Stimulated activated CD8-positive, alpha-beta memory T cell treated with anti-CD3 and anti-CD28 coated beads, Interleukin-2, amount 100 ng/mL, for 48 hours (primary cell): Measurements from ENCODE around the gene NEGR1.

Experiments
- DNase-seq, 2 donors: peaks; one replicate each; pipeline ENCODE4 v3.0.0-alpha.2; 2020; ENCODE audit warnings: low read depth in 2 of 2

Gene NEGR1

GRCh38 chr1:71634159-71634558 is 648.2 kb downstream of the NEGR1 start:
- no peak for DNase-seq

- DNase-seq: no peak
Measured at GRCh38 chr1:71630073-71630472, 652.3 kb downstream of the NEGR1 start.

GRCh38 chr1:71625004-71625403 is 657.3 kb downstream of the NEGR1 start:
- no peak for DNase-seq

GRCh38 chr1:71623888-71624287 is 658.5 kb downstream of the NEGR1 start:
- DNase-seq: no peak

- DNase-seq: no peak
Measured at GRCh38 chr1:71621785-71622184, 660.6 kb downstream of the NEGR1 start.

DNA sequence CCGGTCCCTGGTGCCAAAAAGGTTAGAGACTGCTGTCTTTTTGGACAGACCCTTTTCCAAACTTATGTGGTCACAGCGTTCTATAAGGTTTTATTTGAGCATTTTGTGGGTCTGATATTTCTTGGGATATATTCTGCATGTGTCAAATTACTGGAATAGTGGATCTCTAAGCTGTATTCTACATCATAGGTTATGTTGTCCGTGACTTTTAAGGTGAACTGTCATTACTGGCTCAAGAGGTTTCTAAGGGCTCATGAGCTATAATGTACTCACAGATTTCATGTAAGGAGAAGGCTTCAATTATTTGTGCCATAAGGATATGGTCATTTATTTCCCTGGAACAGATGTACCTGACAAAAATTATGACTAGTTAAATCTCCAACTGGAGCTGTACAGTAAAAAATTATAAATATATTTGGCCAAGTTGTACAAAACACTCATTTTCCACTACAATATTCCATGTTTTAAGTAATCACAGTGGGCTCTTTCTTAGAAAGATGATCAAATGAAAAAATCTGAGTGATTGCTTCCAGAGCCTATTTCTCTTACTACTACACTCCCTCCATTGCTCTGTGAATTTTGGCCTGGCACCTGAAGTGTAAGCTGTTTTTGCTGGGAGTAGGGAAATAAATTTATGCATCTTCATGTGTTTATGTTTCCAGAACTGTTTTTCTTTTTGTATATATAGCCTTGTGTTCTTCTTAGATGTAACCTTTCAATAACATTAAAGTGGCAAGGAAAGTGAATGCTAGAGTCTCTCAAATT is 663.4 kb downstream of the NEGR1 start:
- DNase-seq: no peak

DNA sequence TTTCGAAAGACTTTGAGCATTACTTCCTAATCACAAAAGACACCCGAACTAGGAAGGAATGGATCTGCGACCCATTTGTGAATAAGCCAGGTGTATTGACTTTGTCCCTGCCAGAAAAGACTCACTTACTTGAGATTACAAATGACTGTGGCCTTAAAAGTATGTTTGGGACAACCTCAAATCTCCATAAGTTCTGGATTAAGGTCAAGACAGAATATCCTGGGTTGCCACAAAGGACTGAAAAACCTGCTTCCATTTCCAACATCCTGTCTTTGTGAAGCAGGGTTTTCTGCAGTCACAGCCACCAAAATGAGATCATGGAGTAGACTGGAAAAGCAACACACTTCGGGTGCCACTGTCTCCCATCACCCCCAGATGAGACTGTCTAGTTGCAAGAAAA is 664.1 kb downstream of the NEGR1 start:
- DNase-seq: no peak

DNA sequence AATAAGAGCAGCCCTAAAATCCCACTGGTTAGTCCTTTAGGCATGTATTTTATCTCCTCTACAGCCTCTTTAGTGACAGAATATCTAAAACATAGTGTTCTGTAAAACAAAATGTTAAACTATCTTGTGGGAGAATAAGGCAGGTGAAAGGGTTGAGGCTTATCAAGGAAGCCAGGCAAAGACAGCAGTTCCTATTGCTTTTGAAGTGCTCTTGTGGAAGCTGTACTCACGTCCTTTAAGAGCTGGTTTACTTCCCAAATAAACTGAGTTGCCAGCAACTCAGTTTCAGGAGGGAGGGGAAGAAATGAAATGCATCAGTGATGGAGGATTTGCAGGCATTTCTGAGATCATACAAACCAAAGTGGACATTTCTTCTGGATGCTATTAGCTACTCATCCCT is 671.9 kb downstream of the NEGR1 start:
- DNase-seq: no peak

DNA sequence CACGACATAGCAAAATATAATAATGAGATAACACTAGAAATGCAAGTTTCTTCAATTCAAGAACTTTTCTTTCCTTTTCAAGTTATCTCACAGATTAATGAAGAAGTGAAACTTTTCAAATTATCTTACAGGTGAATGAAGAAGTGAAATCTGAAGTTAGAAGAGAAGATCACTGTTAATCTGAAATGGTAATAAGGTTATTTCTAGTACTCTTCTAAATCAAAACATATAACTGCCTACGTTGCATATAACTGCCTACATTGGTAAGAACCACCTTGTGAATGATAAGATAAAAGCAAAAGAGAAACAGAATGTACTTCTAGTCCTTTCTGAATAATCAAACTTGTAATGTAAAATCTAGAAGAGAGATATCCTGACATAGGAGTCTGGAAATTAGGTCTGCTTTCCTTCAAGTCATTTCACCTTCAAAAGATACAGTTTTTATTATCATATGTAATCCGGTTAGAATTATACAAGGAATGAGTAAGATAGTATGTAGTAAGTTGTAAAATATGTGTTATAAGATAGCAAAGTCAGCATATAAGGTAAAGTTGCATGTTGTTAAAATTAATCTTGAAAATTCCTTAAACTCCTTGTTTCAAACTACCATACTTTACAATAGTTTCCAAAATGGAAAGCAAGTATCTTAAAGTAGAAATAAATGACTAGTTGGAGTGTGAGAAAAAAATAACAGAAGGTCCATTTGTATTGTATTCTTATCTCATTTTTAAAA is 679.1 kb downstream of the NEGR1 start:
- no peak for DNase-seq

GRCh38 chr1:71600023-71600422 is 682.3 kb downstream of the NEGR1 start:
- DNase-seq: no peak

GRCh38 chr1:71599306-71599705 is 683.0 kb downstream of the NEGR1 start:
- DNase-seq: no peak

DNA sequence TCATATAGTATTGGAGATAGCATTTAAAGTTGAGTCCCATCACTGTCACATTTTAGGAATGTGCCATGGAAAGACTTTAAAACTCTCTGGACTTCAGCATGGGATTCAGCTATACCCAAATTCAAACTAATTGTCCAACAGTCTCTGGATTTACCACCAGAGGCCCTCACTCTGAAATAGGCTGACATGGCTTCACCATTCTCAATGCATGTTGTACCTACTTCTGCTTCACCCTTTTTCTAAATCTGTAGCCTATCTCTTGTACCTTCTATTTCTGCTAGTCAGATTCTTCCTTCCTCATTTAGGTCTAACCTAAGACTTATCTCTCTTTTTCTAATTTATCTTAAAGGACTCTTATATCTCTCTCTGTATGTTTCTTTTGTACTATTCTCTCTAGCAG is 688.8 kb downstream of the NEGR1 start:
- no peak for DNase-seq

GRCh38 chr1:71592646-71593274 is 689.6 kb downstream of the NEGR1 start:
- DNase-seq: no peak

GRCh38 chr1:71589005-71589404 is 693.3 kb downstream of the NEGR1 start:
- no peak for DNase-seq

DNA sequence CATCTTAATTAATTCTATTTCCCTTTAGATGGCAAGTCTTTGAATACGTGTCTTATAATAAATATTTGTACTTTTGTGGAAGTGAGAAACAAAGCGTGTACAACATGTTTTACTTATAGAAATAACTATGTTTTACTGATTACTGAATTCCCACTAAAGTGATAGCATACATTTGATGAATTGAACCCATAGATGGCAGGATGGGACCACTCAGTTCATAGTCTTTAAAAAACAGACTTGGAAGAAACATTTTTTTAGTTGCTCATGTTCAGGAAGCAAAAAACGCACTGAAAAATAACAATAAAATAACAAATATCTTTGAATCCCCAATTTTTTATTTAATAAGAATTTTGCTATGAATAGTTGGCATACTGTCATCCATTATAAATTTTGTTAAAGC is 694.4 kb downstream of the NEGR1 start:
- no peak for DNase-seq

GRCh38 chr1:71586030-71586429 is 696.3 kb downstream of the NEGR1 start:
- DNase-seq: no peak

GRCh38 chr1:71583756-71584155 is 698.6 kb downstream of the NEGR1 start:
- no peak for DNase-seq

- DNase-seq: no peak
Measured at GRCh38 chr1:71582673-71583072, 699.7 kb downstream of the NEGR1 start.

DNA sequence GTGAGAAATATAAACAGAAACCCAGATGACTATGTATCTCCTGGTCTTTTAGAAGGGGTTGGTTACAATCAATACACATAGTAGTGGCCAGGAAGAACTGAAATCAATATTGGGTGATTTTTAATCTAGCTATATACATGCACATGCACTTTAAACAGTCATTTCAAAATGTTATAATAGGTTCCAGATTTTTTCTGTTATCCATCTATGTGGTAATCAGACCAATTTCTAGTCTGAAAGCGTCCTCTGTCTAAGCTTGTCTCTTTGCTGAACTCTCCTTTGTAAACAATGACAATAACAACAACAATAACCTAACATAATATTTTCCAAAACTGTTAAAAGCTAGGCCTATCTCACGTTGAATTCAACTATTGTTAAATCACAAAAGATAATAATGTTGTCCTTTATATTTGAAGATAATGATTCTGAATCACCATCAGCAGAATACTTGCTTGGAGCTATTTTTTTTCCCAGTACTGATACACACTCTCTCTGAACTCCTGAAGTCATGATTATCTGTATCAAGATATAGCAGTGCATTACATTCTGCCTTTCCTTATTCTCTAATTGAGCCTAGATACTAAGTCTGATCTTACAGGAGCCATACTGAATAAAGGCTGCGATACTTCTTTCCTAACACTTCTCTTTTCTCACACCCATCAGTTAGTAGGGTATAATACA is 704.7 kb downstream of the NEGR1 start:
- DNase-seq: no peak

DNA sequence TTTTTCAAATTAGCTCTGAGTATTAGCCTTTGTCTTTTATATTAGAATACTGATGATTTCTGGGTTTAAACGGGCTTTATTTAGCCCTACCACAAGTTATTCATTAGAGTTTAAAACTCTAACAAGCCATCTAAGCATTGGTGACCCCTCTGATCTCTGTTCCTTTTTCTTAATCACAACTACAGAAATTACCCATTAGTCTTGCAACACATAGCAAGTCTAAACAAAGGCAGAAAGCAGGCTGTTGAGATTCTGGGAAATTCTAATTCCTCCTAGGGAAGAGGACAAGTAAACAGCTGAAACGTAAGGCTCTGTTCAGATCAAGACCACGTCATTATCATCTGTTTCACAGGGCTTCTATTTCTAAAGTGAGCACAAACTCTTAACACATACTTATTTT is 710.3 kb downstream of the NEGR1 start:
- DNase-seq: no peak

DNA sequence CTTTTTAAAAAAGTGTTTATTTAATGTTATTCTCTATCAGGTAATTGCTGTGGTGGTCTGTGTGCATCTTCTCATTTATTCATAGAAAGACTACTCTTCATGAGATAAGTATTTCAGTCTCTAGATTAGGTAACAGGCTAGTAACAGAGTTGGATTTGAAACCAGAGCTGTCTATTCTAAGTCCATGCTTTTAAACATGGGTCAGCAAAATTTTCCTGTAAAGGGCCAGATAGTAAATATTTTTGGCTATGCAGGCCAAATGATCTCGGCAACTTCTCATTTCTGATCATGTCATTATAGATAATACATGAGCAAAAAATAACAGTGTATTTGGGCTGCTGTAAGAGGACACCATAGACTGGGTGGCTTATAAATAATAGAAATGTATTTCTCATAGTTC is 715.9 kb downstream of the NEGR1 start:
- DNase-seq: no peak

DNA sequence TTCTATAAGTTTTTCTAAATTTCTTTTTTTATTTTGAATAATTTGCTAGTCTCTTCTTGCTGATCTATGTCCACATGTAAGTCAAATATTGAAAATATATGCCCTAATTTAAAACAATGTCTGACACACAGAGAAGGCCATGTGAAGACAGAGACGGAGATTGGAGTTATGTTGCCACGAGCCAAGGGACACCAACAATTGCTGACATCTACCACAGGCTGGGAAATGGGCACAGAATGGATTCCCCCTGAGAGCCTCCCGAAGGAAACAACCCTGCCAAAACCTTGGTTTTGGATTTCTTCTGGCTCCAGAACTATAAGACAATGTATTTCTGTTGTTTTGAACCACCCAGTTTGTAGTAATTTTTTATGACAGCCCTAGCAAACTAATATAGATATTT is 716.5 kb downstream of the NEGR1 start:
- no peak for DNase-seq
